SK-N-MC (cell line): Measurements from ENCODE around the gene PODNL1.

Experiments
- DNase-seq: peaks from one replicate; pipeline ENCODE4 v3.0.0-alpha.2; 2011; ENCODE audit warnings: low read depth, low spot score
- H3K27ac ChIP-seq: fragments of 200-600 bp; sonication (generic); 2 replicates; pipeline ENCODE4 v1.5.1; 2016; ENCODE audit warnings: mixed run types
- H3K36me3 ChIP-seq: fragments of 200-600 bp; sonication (generic); 2 replicates; pipeline ENCODE4 v1.6.1; 2017; ENCODE audit warnings: antibody characterized with exemption, low read length, mixed read lengths; ENCODE audit not compliant: insufficient read depth
- H3K4me3 ChIP-seq: fragments of 200-600 bp; sonication (generic); 2 replicates; pipeline ENCODE4 v1.5.1; 2016
- H3K9ac ChIP-seq: fragments of 200-600 bp; sonication (generic); 2 replicates; pipeline ENCODE4 v1.8.0; 2017; ENCODE audit warnings: mixed run types, mixed read lengths; ENCODE audit not compliant: insufficient read length
- H3K9me3 ChIP-seq: fragments of 200-600 bp; sonication (generic); 2 replicates; pipeline ENCODE4 v1.6.1; 2017; ENCODE audit warnings: low read depth, mild to moderate bottlenecking, antibody characterized with exemption, low read length, moderate library complexity, mixed read lengths
- EZH2 ChIP-seq: fragments of 200-600 bp; sonication (generic); IDR thresholded peaks from one replicate; pipeline ENCODE4 v1.6.1; 2017; ENCODE audit warnings: antibody characterized with exemption
- FOXP2 ChIP-seq: optimal IDR thresholded peaks from 2 replicates; pipeline ENCODE3; 2011; ENCODE audit warnings: mild to moderate bottlenecking, moderate library complexity; ENCODE audit not compliant: insufficient read depth; ENCODE audit errors: extremely low read length, control extremely low read depth
- POLR2AphosphoS5 ChIP-seq: IDR thresholded peaks from 2 replicates; pipeline ENCODE4 v1.6.1; 2012; ENCODE audit warnings: mild to moderate bottlenecking, low read depth, low read length, borderline replicate concordance

Gene PODNL1, protein sequence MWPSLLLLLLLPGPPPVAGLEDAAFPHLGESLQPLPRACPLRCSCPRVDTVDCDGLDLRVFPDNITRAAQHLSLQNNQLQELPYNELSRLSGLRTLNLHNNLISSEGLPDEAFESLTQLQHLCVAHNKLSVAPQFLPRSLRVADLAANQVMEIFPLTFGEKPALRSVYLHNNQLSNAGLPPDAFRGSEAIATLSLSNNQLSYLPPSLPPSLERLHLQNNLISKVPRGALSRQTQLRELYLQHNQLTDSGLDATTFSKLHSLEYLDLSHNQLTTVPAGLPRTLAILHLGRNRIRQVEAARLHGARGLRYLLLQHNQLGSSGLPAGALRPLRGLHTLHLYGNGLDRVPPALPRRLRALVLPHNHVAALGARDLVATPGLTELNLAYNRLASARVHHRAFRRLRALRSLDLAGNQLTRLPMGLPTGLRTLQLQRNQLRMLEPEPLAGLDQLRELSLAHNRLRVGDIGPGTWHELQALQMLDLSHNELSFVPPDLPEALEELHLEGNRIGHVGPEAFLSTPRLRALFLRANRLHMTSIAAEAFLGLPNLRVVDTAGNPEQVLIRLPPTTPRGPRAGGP

DNA sequence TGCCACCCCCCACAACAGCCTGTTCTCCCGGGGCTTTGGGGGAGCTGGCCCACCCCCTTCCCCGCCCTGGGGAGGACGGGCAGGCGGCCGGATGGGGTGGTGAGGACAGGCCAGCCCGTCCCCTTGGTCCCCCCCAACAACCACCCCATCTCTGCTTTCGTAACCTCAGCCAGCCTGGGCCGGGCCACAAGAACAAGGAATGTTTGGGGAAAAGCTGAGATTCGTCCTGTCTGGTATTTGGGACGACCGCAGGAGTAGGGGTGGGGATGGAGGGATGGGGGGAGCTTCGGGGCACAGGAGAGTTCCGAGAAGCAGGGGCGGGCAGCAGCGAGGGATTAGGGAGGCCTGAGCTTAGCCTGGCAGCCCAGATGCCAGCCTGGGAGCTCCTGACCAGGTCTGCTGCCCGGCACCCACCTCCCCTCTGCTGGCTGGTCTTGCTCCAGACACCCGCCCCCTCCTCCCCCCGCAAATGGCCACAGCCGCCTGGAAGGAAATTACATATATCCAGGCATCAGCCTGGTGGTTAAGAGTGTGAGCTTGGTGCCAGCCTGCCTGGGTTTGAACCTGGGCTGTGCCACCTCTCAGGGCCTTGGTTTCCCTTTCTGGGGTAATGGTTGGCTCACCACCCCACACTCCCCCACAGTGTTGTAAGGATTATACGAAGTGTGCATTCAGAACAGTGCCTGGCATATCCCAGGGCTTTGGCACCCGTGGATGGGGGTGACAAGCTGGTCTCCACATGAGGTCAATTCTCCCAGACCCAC is at the start of gene PODNL1:
Gene PODNL1 (minus strand): TSS at position 117 of the 764 bp plus-strand sequence. CDS start 236 bp downstream, outside the sequence.
- no peak within 1 kb of the TSS for H3K27ac ChIP-seq
- H3K9ac ChIP-seq: no peak within 1 kb of the TSS
- no peaks in the 10 kb centered on the region for H3K36me3 ChIP-seq
- DNase-seq: no peak
- H3K9me3 ChIP-seq: no peaks in the 10 kb centered on the region
- H3K4me3 ChIP-seq: no peak within 1 kb of the TSS
- TF ChIP-seq FOXP2 (no peak), EZH2 (no peak), POLR2AphosphoS5 (no peak)

DNA sequence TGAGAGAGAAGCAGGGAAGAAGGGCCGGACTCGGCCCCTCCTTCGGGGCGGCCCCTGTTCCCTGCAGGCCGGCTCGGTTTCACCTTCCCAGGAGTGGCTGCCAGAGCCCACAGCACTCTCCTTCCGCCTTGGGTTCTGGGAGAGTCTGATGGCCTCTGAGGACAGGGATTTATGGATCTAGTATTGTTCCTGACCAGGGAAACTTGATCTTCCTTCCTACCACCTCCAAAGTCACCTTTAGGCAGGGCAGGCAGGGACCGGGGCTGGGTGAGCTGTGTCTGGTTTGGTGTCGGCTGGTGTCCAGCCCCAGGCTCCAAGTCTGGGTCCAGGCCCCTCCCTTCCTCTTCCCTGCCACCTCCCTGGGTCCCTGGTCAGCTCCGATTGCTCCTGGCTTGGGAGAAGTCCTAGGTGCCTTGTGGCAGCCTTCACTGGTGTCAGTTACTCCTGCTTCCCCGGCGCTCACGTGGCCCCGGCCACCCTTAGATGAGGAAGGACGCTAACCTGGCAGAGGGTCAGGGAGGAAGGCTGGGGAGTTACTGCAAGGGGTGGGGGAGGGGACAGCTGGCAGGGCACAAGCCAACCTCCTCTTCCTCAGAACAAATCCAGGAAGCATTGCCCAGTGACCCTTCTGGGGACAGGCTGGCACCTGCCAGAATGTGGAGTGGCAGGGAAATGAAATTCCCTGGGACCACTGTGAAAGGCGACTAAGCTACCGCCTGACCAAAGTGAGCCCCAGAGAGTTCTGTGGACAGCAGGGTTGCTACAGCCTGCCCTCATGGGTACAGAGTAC is 49.1 kb upstream of the PODNL1 start:
- Histone ChIP-seq H3K36me3 (no peaks in the 10 kb centered on the region; the same call in 1 of the 2 replicates), H3K9me3 (no peaks in the 10 kb centered on the region), H3K27ac (peak overlapping the region; percentile 78), H3K9ac (no peak overlapping the region), H3K4me3 (no peak overlapping the region)
- no peak for DNase-seq
- TF ChIP-seq POLR2AphosphoS5: no peak
- TF ChIP-seq EZH2: no peak
- no peak for TF ChIP-seq FOXP2

DNA sequence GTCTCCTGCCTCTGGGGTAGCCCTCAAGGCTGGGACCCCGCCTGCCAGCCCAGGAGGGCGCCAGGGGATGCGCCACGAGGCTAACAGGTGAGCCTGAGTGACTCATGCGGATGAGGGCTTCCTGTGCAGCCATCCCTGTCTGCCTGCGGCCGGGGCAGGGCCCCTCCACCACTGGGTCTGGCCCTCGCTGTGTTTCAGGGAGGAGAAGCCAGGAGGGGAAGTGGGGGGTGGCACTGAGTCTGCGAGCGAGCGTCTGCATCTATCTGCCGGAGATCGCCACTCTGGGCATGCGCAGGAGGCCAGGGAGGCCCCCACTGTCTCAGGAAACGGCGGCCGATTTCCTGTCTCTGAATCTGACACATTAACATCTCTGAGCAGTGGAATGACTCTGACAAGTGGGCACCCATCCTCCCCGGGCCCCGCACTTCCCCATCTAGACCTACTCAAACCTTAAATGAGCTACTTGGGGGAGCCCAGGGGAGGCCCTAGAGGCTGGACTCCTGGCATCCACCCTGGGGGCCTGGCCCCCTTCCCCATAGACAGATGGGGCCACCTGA is 48.2 kb upstream of the PODNL1 start:
- Histone ChIP-seq H3K27ac (peak overlapping the region; percentile 78), H3K4me3 (peak overlapping the region; percentile 45), H3K9me3 (no peaks in the 10 kb centered on the region), H3K9ac (peak overlapping the region; percentile 47), H3K36me3 (no peaks in the 10 kb centered on the region)
- TF ChIP-seq FOXP2 (no peak), EZH2 (no peak), POLR2AphosphoS5 (peak; percentile 31; the same call in 1 of the 2 replicates)
- DNase-seq: peak; percentile 40

DNA sequence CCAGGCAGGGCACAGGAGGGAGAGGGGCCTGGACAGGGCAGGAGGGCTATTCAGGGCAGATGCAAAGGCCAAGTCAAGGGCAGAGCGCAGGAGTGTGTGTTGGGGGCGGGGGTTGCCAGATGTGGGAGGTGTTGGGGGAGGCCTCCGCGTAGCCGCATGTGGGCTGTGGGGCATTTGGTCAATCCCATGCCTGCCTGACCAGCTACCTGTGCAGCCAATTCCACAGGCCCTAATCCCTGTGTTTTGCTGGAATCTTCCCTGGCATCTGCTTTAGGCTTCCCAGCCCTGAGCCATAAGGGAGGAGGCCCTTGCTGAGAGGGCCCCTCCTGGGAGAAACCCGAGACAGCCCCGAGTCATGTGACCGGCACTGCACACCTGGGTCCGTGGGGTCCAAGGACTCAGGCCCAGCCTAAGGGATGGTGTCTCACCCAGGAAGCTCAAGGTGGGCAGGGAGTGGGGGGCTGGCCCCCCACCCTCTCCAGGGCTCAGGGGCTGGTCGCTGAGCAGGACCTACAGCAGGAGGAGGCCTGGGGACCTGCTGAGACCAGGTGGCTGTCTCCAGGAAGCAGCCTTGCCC is 47.6 kb upstream of the PODNL1 start:
- peak overlapping the region; percentile 45 for H3K4me3 ChIP-seq
- H3K9ac ChIP-seq: peak overlapping the region; percentile 47
- no peak for DNase-seq
- no peaks in the 10 kb centered on the region for H3K9me3 ChIP-seq
- H3K27ac ChIP-seq: peak overlapping the region; percentile 78
- no peaks in the 10 kb centered on the region for H3K36me3 ChIP-seq
- TF ChIP-seq FOXP2 (no peak), EZH2 (no peak), POLR2AphosphoS5 (no peak)

- TF ChIP-seq FOXP2 (no peak), POLR2AphosphoS5 (no peak), EZH2 (no peak)
- Histone ChIP-seq H3K9me3 (no peaks in the 10 kb centered on the region), H3K4me3 (no peak overlapping the region), H3K27ac (peak overlapping the region; percentile 78), H3K9ac (no peak overlapping the region), H3K36me3 (no peaks in the 10 kb centered on the region)
- no peak for DNase-seq
These were observed 46.9 kb upstream of the PODNL1 start for GRCh38 chr19:13984875-13985741.

DNA sequence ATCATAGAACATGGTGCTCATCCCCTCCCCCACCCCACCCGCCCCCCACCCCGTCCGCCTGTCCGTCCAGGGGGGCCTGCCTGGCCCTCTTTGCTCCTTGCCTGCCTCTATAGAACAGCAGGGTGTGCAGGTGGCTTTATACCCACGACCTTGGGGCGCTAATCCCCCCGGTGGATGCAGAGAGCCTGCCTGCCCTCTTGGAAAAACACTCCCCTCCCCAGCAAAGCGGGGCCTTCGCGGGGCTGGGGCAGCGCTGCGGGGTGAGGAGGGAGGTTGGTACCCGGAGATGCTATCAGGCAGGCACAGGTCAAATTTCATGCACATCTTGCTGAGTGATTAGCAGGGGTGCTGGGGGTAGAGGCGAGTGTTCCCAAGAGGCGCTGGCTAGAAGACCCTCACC is 46.0 kb upstream of the PODNL1 start:
- no peak overlapping the region for H3K4me3 ChIP-seq
- H3K9me3 ChIP-seq: no peaks in the 10 kb centered on the region
- no peak for TF ChIP-seq POLR2AphosphoS5
- no peak for TF ChIP-seq FOXP2
- no peak for TF ChIP-seq EZH2
- no peaks in the 10 kb centered on the region for H3K36me3 ChIP-seq
- H3K27ac ChIP-seq: no peak overlapping the region
- H3K9ac ChIP-seq: no peak overlapping the region
- no peak for DNase-seq
